Endodermal cell (in vitro differentiated cells): Measurements from ENCODE around the gene C9orf40. TPM values are rescaled to one million over a fixed set of nuclear protein-coding genes. Genes with fewer than 3 reads are reported as not detected.

ENCODE experiments used
- DNase-seq: peaks from one replicate; pipeline ENCODE4 v3.0.0-alpha.2; 2017
- H3K27ac ChIP-seq: 2 replicates; pipeline ENCODE4 v1.5.1; 2013; ENCODE audit warnings: mild to moderate bottlenecking, low read depth, low read length, moderate library complexity
- H3K27me3 ChIP-seq: 2 replicates; pipeline ENCODE4 v1.6.1; 2013; ENCODE audit warnings: mild to moderate bottlenecking, low read length, moderate library complexity; ENCODE audit not compliant: insufficient read depth, control insufficient read depth, poor library complexity, severe bottlenecking
- H3K36me3 ChIP-seq: 2 replicates; pipeline ENCODE4 v1.7.0; 2013; ENCODE audit warnings: mild to moderate bottlenecking, low read length, moderate library complexity; ENCODE audit not compliant: control insufficient read depth, insufficient read depth
- H3K4me1 ChIP-seq: one replicate; pipeline ENCODE4 v1.7.0; 2013; ENCODE audit warnings: low read length; ENCODE audit not compliant: control insufficient read depth, insufficient read depth
- H3K4me3 ChIP-seq: 2 replicates; pipeline ENCODE4 v1.5.1; 2013; ENCODE audit warnings: mild to moderate bottlenecking, low read length, moderate library complexity
- H3K9ac ChIP-seq: 2 replicates; pipeline ENCODE4 v1.6.1; 2013; ENCODE audit warnings: mild to moderate bottlenecking, low read length, moderate library complexity; ENCODE audit not compliant: poor library complexity, severe bottlenecking; ENCODE audit errors: extremely low read depth
- H3K9me3 ChIP-seq: 2 replicates; pipeline ENCODE4 v1.6.1; 2013; ENCODE audit warnings: mild to moderate bottlenecking, low read length, moderate library complexity; ENCODE audit not compliant: control insufficient read depth
- H3K27ac Mint-ChIP-seq: 2 replicates; pipeline ENCODE4 v1.8.0; 2020; ENCODE audit warnings: mixed read lengths
- H3K27me3 Mint-ChIP-seq: 2 replicates; pipeline ENCODE4 v1.8.0; 2021; ENCODE audit warnings: mild to moderate bottlenecking, mixed read lengths; ENCODE audit not compliant: insufficient read depth
- H3K36me3 Mint-ChIP-seq: 2 replicates; pipeline ENCODE4 v1.8.0; 2020; ENCODE audit warnings: low read depth, mixed read lengths
- H3K4me1 Mint-ChIP-seq: 2 replicates; pipeline ENCODE4 v1.8.0; 2020; ENCODE audit warnings: mixed read lengths
- H3K4me3 Mint-ChIP-seq: 2 replicates; pipeline ENCODE4 v1.8.0; 2020; ENCODE audit warnings: mild to moderate bottlenecking, moderate library complexity, mixed read lengths
- H3K9me3 Mint-ChIP-seq: 2 replicates; pipeline ENCODE4 v1.8.0; 2020; ENCODE audit warnings: mild to moderate bottlenecking, mixed read lengths
- WGBS, 2 experiments: methylation state at CpG; one replicate each; pipeline versions ENCODE4 v1.1.5 to v1.1.7; 2013; ENCODE audit warnings: missing lambda C conversion rate in 2 of 2, mixed read lengths in 1 of 2; ENCODE audit not compliant: insufficient coverage in 1 of 2, insufficient read length in 1 of 2; 5-methylcytosine and 5-hydroxymethylcytosine counted together
- total RNA-seq, 2 donors: library from RNA; stranded (reverse); fragmentation: NEBNext Ultra II Directional in 1 of 2; extraction: Animal tissue kit (Norgen Biotek cat#: 25700) in 1 of 2; gene quantifications; 2 replicates in 1 of 2; 3 replicates in 1 of 2; pipeline ENCODE4 v1.2.1, GENCODE V29; 2021
- TF ChIP-seq, protein P1 (sequence below): fragments of 200-600 bp; sonication (generic); conservative IDR thresholded peaks from 2 replicates; pipeline ENCODE4 v1.5.0; 2021; ENCODE audit warnings: antibody characterized with exemption, mild to moderate bottlenecking

Gene C9orf40
- total RNA-seq, 2 donors from 2014 or later: 17.6 to 25.2 TPM

DNA sequence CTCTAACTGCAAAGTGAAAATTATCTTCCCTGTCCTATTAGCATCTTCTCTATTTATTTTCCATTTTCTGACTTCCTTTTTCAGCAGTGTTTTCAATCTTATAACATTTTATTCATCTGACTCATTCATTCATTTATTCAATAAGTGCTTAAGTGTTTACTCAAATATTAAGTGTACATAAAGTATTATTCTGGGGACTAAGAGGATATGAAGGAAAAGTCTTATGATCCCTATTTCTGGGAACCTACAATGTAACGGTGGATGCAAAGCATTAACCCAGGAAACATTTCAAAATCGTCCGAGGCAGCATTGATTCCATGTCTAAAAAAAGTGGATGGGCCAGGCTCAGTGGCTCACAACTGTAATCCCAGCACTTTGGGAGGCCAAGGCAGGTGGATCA lies 45.6 kb downstream of the C9orf40 start:
- no peaks in the 10 kb centered on the region for H3K36me3 Mint-ChIP-seq
- H3K4me3 Mint-ChIP-seq: no peak overlapping the region
- Histone ChIP-seq H3K27me3 (no peaks in the 10 kb centered on the region), H3K4me1 (no peaks in the 10 kb centered on the region), H3K4me3 (no peak overlapping the region), H3K36me3 (no peaks in the 10 kb centered on the region), H3K9ac (no peak overlapping the region), H3K27ac (no peak overlapping the region), H3K9me3 (peaks cover 6% of the 10 kb centered on the region)
- no peaks in the 10 kb centered on the region for H3K9me3 Mint-ChIP-seq
- DNase-seq: no peak
- H3K27ac Mint-ChIP-seq: no peak overlapping the region
- H3K27me3 Mint-ChIP-seq: no peaks in the 10 kb centered on the region
- TF ChIP-seq, protein P1, sequence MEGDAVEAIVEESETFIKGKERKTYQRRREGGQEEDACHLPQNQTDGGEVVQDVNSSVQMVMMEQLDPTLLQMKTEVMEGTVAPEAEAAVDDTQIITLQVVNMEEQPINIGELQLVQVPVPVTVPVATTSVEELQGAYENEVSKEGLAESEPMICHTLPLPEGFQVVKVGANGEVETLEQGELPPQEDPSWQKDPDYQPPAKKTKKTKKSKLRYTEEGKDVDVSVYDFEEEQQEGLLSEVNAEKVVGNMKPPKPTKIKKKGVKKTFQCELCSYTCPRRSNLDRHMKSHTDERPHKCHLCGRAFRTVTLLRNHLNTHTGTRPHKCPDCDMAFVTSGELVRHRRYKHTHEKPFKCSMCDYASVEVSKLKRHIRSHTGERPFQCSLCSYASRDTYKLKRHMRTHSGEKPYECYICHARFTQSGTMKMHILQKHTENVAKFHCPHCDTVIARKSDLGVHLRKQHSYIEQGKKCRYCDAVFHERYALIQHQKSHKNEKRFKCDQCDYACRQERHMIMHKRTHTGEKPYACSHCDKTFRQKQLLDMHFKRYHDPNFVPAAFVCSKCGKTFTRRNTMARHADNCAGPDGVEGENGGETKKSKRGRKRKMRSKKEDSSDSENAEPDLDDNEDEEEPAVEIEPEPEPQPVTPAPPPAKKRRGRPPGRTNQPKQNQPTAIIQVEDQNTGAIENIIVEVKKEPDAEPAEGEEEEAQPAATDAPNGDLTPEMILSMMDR: no peak
- WGBS, 2 experiments: 87 to 97% methylated on average over 3 of the region's 3 CpGs
- H3K4me1 Mint-ChIP-seq: no peaks in the 10 kb centered on the region

- no peak overlapping the region for H3K9ac ChIP-seq
- H3K27ac Mint-ChIP-seq: no peak overlapping the region
- no peaks in the 10 kb centered on the region for H3K9me3 Mint-ChIP-seq
- H3K36me3 Mint-ChIP-seq: no peaks in the 10 kb centered on the region
- no peak for DNase-seq
- peaks cover 5% of the 10 kb centered on the region for H3K27me3 ChIP-seq
- no peak overlapping the region for H3K4me3 Mint-ChIP-seq
- H3K4me1 Mint-ChIP-seq: peaks cover 22% of the 10 kb centered on the region
- no peaks in the 10 kb centered on the region for H3K9me3 ChIP-seq
- no peaks in the 10 kb centered on the region for H3K36me3 ChIP-seq
- no peak overlapping the region for H3K27ac ChIP-seq
- TF ChIP-seq, protein P1: no peak
- peaks cover 6% of the 10 kb centered on the region for H3K27me3 Mint-ChIP-seq
- H3K4me1 ChIP-seq: no peaks in the 10 kb centered on the region
- H3K4me3 ChIP-seq: no peak overlapping the region
These were observed 51.7 kb downstream of the C9orf40 start for GRCh38 chr9:74901001-74901400.

Other genes with a start within 250 kb of the C9orf40 start
- 1 to 10 TPM; 1.2 to 1.7 TPM for gene TRPM6, start 65.0 kb downstream of the C9orf40 start, total RNA-seq
- 10 to 100 TPM; 24.9 to 31.4 TPM for gene CARNMT1, start 75.4 kb upstream of the C9orf40 start, total RNA-seq
- gene NMRK1, start 135.2 kb upstream of the C9orf40 start, total RNA-seq: 10 to 100 TPM; 14.0 to 29.0 TPM
- gene OSTF1, start 135.6 kb upstream of the C9orf40 start, total RNA-seq: 10 to 100 TPM; 15.0 to 20.5 TPM